Body of pancreas (tissue), 4 donors: ENCODE measurements around the gene LAMB3. TPM values are rescaled to one million over a fixed set of nuclear protein-coding genes. Genes with fewer than 3 reads are reported as not detected.
"Not testable (repeated sequence)": the region's sequence is repeated elsewhere in the genome, so short reads cannot be mapped to it uniquely, and the experiment has no call there.

Source experiments
- ATAC-seq: fragments of 150-250 bp; one replicate; pipeline ENCODE4 v1.9.1; 2016
- DNase-seq, 4 donors: peaks; one replicate each; pipeline ENCODE4 v3.0.0-alpha.2; 2019
- H3K27ac ChIP-seq, 4 donors: fragments of 200-600 bp; sonication (generic); 1 replicate in 3 of 4; 2 replicates in 1 of 4; pipeline versions ENCODE4 v1.5.1 to v1.6.1; 2016 to 2019; ENCODE audit warnings: mild to moderate bottlenecking in 1 of 4, mixed read lengths in 1 of 4, moderate library complexity in 1 of 4
- H3K27me3 ChIP-seq, 2 donors: fragments of 200-600 bp; sonication (generic); one replicate each; pipeline ENCODE4 v1.6.0; 2016; ENCODE audit warnings: mild to moderate bottlenecking in 1 of 2
- H3K36me3 ChIP-seq, 2 donors: fragments of 200-600 bp; sonication (generic); replicated peaks in 1 of 2; 2 replicates each; pipeline ENCODE4 v1.5.1; 2016; ENCODE audit warnings: low read depth in 2 of 2; ENCODE audit not compliant: insufficient read depth in 1 of 2
- H3K4me1 ChIP-seq: fragments of 200-600 bp; sonication (generic); one replicate; pipeline ENCODE4 v1.6.0; 2016
- H3K4me3 ChIP-seq, 2 donors: fragments of 200-600 bp; sonication (generic); 1 replicate in 1 of 2; 2 replicates in 1 of 2; pipeline ENCODE4 v1.5.1; 2016 to 2019
- H3K9me3 ChIP-seq, 3 donors: fragments of 200-600 bp; sonication (generic); 1 replicate in 2 of 3; 2 replicates in 1 of 3; pipeline ENCODE4 v1.5.1; 2016
- CTCF ChIP-seq, 7 experiments: fragments of 450-650 bp in 4 of 7; fragments of 200-600 bp in 3 of 7; sonication (generic) in 3 of 7; IDR thresholded peaks; one replicate each; pipeline ENCODE4 v1.5.1; 2016 to 2019; ENCODE audit warnings: antibody characterized with exemption in 7 of 7
- POLR2A ChIP-seq, 3 donors: fragments of 450-650 bp; IDR thresholded peaks; one replicate each; pipeline ENCODE4 v1.6.1; 2016; ENCODE audit warnings: antibody characterized with exemption in 3 of 3, mild to moderate bottlenecking in 2 of 3
- WGBS, 2 donors: methylation state at CpG; one replicate each; pipeline ENCODE4 v1.1.5; 2017; 5-methylcytosine and 5-hydroxymethylcytosine counted together
- intact Hi-C: fragments of 100-400 bp; cut with DNase I; formaldehyde crosslinking; loops from one replicate; pipeline ENCODE4 v1.15.1; 2023
- total RNA-seq, 2 donors: library from RNA; depleted of rRNA; stranded (reverse); fragments of >200 nt; gene quantifications; one replicate each; pipeline ENCODE4 v1.1.0, GENCODE V29; 2016

LAMB3 gene
- total RNA-seq = 1 to 10 TPM; 5.3 to 7.3 TPM

DNA sequence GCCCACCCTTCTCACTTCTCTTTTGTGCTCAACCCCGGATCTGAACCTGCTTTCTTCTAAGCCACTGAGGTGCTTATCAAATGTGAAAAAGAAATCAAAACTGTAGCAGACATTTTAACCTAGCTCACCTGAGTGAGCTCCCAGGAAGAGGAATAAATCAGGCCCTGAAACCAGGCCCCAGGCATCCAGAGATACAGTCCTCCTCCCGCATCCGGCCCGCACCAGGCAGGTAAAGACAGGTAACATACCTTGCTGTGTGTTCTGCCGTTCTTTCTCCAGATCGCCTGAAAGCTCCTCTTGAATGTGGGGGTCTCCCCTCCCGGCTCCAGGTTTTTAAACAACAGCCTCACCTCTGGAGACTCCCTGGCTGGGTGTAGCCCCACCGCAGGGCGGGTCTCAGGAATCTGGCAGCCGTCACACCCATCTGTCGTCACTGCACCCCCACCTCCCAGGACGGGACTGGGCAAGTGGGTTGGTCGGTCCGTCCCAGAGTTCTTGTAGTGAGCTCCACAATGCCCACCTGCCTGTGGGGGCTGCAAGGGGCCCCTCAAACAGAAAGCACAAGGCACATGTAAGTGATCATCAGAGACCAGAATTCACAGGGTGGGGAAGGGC is at the start of gene LAMB3:
TSS of gene LAMB3 (minus strand) at position 305 of the 615 bp plus-strand sequence. CDS start 1,481 bp downstream, outside the sequence.
- peak in 3 of 4 donors; percentile 34 to 47 (median 41) for DNase-seq
- H3K27ac ChIP-seq = peak within 1 kb of the TSS; percentile 80 to 91 (median 86)
- TF ChIP-seq POLR2A (IDR thresholded peaks at IDR 0.05) (no peak), CTCF (IDR thresholded peaks at IDR 0.05) (no peak)
- intact Hi-C loops = no loop called here
- H3K4me1 ChIP-seq = peaks cover 89% of the 10 kb centered on the region
- no peak within 1 kb of the TSS for H3K4me3 ChIP-seq
- no peaks in the 10 kb centered on the region for H3K36me3 ChIP-seq
- ATAC-seq = no peak
- 56 to 68% methylated on average over 7 to 14 of the region's 14 CpGs for WGBS, 2 donors
- no peaks in the 10 kb centered on the region for H3K9me3 ChIP-seq
- H3K27me3 ChIP-seq = no peaks in the 10 kb centered on the region

DNA sequence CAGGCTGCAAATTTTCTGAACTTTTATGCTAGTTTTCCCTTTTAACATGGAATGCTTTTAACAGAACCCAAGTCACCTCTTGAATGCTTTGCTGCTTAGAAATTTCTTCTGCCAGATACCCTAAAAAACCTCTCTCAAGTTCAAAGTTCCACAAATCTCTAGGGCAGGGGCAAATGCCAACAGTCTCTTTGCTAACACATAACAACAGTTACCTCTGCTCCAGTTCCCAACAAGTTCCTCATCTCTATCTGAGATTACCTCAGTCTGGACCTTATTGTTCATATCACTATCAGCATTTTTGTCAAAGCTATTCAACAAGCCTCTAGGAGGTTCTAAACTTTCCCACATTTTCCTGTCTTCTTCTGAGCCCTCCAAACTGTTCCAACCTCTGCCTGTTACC is 48.5 kb upstream of the LAMB3 start:
- intact Hi-C loops, H3K9me3 ChIP-seq, H3K27me3 ChIP-seq, DNase-seq, H3K4me3 ChIP-seq, H3K36me3 ChIP-seq, H3K27ac ChIP-seq, ATAC-seq, H3K4me1 ChIP-seq: not testable (repeated sequence)

DNA sequence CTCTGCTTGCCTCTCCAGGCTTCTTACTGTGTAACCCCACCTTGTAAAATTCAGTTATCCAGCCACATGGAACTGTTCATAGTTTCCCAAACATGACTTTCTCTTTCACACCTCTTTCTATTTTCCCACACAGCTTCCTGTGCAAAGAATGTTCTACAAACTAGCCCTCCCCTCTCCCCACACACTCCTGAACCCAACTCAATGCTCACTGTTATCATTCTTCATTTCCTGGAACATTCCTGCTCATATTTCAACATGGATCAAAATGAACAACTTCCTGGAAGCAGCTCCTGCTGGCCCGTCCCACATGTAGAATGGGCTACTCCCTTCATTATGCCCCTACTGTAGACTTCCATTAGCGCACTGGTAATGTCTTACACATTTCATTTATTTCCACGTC is 44.9 kb upstream of the LAMB3 start:
- Histone ChIP-seq H3K36me3 (no peaks in the 10 kb centered on the region), H3K9me3 (no peaks in the 10 kb centered on the region), H3K27me3 (no peaks in the 10 kb centered on the region), H3K27ac (no peak overlapping the region), H3K4me1 (peaks cover 6% of the 10 kb centered on the region), H3K4me3 (no peak overlapping the region)
- intact Hi-C loops = loop anchor here (5.0 kb wide), 1 partner anchor 95 kb away; no protein-coding TSS in a partner anchor
- WGBS, 2 donors = 81 to 83% methylated on average over 3 of the region's 3 CpGs
- ATAC-seq (peak; percentile 42), DNase-seq (no peak)
- TF ChIP-seq CTCF (IDR thresholded peaks at IDR 0.05) (no peak), POLR2A (IDR thresholded peaks at IDR 0.05) (no peak)

- no peak overlapping the region for H3K27ac ChIP-seq
- no peaks in the 10 kb centered on the region for H3K27me3 ChIP-seq
- TF ChIP-seq CTCF (IDR thresholded peaks at IDR 0.05) (no peak), POLR2A (IDR thresholded peaks at IDR 0.05) (no peak)
- peaks cover 6% of the 10 kb centered on the region for H3K4me1 ChIP-seq
- no peak overlapping the region for H3K4me3 ChIP-seq
- intact Hi-C loops = loop anchor here (5.0 kb wide), 1 partner anchor 94 kb away; no protein-coding TSS in a partner anchor
- no peak for ATAC-seq
- H3K9me3 ChIP-seq = no peaks in the 10 kb centered on the region
- no peaks in the 10 kb centered on the region for H3K36me3 ChIP-seq
- DNase-seq = no peak
Observed at GRCh38 chr1:209696673-209697072, 44.4 kb upstream of the LAMB3 start.

DNA sequence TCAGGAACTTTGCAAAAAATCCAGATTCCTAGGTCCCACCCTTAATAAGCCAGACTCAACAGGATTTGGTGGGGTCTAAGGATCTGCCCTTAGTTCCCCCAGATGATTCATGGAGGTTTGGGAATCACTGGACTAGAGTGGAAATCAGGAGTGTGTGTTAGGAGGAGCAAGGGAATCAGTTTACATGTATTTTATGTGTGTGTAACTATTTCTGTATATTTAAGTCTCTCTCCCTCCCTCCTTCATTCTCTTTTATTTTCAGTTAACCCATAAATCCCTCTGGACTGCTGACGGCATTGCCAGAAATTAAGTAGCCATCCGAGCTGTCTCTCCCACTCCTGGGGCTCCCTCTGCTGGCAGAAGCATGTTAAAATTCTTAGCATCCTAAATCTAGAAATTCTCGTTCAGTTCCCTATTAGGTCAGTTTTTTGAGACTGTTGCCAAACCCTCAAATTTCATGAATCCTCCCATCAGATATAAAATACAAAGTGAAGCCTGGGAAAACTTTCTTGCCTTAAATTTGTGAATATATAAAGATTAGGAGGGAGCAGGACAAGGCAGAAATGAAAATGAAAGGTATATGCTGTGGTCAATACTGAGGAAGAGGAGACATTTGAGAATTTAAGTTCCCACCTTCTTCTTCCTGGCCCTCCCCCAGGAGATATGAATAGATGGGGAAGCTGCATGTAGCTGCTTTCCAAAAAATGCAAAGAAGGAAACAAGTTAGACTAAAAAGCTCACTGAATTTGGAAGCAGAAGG is 40.7 kb upstream of the LAMB3 start:
- ATAC-seq = peak; percentile 68
- WGBS, 2 donors = 0 to 2% methylated on average over 3 of the region's 3 CpGs
- DNase-seq = peak; percentile 74 to 80 (median 76)
- H3K27ac ChIP-seq = no peak overlapping the region
- no peak overlapping the region for H3K4me3 ChIP-seq
- H3K4me1 ChIP-seq = peaks cover 6% of the 10 kb centered on the region
- no peaks in the 10 kb centered on the region for H3K36me3 ChIP-seq
- H3K27me3 ChIP-seq = no peaks in the 10 kb centered on the region
- no peaks in the 10 kb centered on the region for H3K9me3 ChIP-seq
- TF ChIP-seq POLR2A (IDR thresholded peaks at IDR 0.05) (no peak), CTCF (IDR thresholded peaks at IDR 0.05) (peak; percentile 62 to 91 (median 89))
- intact Hi-C loops = loop anchor here (5.0 kb wide), 1 partner anchor 116 kb away; no protein-coding TSS in a partner anchor
